Glutamatergic neuron (in vitro differentiated cells): ENCODE data around the gene GFER. TPM values are rescaled to one million over a fixed set of nuclear protein-coding genes. Genes with fewer than 3 reads are reported as not detected.

Experiments
- DNase-seq: peaks from one replicate; pipeline ENCODE4 v3.0.0; 2022
- H3K27ac Mint-ChIP-seq: one replicate; pipeline ENCODE4 v1.8.0; 2020; ENCODE audit warnings: mild to moderate bottlenecking, mixed read lengths, inconsistent platforms; ENCODE audit not compliant: unreplicated experiment
- H3K27me3 Mint-ChIP-seq: one replicate; pipeline ENCODE4 v1.8.0; 2020; ENCODE audit warnings: mild to moderate bottlenecking, moderate library complexity, mixed read lengths, inconsistent platforms; ENCODE audit not compliant: unreplicated experiment
- H3K36me3 Mint-ChIP-seq: one replicate; pipeline ENCODE4 v1.8.0; 2020; ENCODE audit warnings: mild to moderate bottlenecking, mixed read lengths, inconsistent platforms; ENCODE audit not compliant: unreplicated experiment
- H3K4me1 Mint-ChIP-seq: one replicate; pipeline ENCODE4 v1.8.0; 2020; ENCODE audit warnings: mild to moderate bottlenecking, low read depth, mixed read lengths, inconsistent platforms; ENCODE audit not compliant: unreplicated experiment
- H3K4me3 Mint-ChIP-seq: one replicate; pipeline ENCODE4 v1.8.0; 2020; ENCODE audit warnings: mild to moderate bottlenecking, mixed read lengths, inconsistent platforms; ENCODE audit not compliant: unreplicated experiment
- H3K9me3 Mint-ChIP-seq: one replicate; pipeline ENCODE4 v1.8.0; 2020; ENCODE audit warnings: mild to moderate bottlenecking, moderate library complexity, mixed read lengths, inconsistent platforms; ENCODE audit not compliant: unreplicated experiment
- CTCF ChIP-seq: fragments of 200-600 bp; sonication (generic); IDR thresholded peaks from one replicate; pipeline ENCODE4 v1.5.0; 2021; ENCODE audit not compliant: partially characterized antibody, unreplicated experiment
- total RNA-seq: library from RNA; stranded (reverse); fragmentation: NEBNext Ultra II Directional; extraction: Animal tissue kit (Norgen Biotek cat#: 25700); gene quantifications from one replicate; pipeline ENCODE4 v1.2.1, GENCODE V29; 2021; ENCODE audit not compliant: unreplicated experiment

The GFER gene
- total RNA-seq, 1 donor from 2014 or later, result 26.0 TPM

DNA sequence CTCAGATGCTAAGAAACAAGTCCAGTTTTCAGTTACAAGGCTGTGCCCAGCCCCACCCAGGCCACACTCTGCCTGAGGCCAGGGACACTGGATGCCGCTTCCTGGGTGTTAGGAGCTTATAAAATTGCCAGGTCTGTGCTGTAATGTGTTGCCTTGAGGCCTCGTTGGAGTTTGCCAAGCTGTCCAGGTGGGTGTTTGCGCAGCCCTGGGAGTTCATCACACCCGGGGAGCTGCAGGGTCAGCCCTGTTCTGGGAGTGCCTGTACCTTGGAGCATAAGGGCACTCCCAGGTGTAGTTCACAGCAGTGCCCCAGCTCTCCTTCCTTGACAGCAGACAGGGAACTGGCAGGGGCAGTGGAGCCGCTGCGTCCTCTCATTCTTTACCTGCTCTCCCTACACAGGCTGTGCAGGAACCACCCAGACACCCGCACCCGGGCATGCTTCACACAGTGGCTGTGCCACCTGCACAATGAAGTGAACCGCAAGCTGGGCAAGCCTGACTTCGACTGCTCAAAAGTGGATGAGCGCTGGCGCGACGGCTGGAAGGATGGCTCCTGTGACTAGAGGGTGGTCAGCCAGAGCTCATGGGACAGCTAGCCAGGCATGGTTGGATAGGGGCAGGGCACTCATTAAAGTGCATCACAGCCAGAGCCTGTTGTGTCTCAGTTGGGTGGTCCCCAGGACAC is 1.6 kb downstream of the GFER start:
- peaks cover 21% of the 10 kb centered on the region for H3K4me1 Mint-ChIP-seq
- no peaks in the 10 kb centered on the region for H3K36me3 Mint-ChIP-seq
- H3K27me3 Mint-ChIP-seq, result peaks cover 16% of the 10 kb centered on the region
- H3K9me3 Mint-ChIP-seq, result peaks cover 7% of the 10 kb centered on the region
- H3K4me3 Mint-ChIP-seq, result peak overlapping the region; percentile 85
- TF ChIP-seq CTCF, result no peak
- H3K27ac Mint-ChIP-seq, result no peak overlapping the region
- no peak for DNase-seq

- TF ChIP-seq CTCF, result no peak
- peaks cover 12% of the 10 kb centered on the region for H3K9me3 Mint-ChIP-seq
- H3K27me3 Mint-ChIP-seq, result peaks cover 24% of the 10 kb centered on the region
- no peak overlapping the region for H3K27ac Mint-ChIP-seq
- peaks cover 15% of the 10 kb centered on the region for H3K4me1 Mint-ChIP-seq
- H3K36me3 Mint-ChIP-seq, result no peaks in the 10 kb centered on the region
- DNase-seq, result no peak
- no peak overlapping the region for H3K4me3 Mint-ChIP-seq
Measured at GRCh38 chr16:1987198-1987597, 3.2 kb downstream of the GFER start.

DNA sequence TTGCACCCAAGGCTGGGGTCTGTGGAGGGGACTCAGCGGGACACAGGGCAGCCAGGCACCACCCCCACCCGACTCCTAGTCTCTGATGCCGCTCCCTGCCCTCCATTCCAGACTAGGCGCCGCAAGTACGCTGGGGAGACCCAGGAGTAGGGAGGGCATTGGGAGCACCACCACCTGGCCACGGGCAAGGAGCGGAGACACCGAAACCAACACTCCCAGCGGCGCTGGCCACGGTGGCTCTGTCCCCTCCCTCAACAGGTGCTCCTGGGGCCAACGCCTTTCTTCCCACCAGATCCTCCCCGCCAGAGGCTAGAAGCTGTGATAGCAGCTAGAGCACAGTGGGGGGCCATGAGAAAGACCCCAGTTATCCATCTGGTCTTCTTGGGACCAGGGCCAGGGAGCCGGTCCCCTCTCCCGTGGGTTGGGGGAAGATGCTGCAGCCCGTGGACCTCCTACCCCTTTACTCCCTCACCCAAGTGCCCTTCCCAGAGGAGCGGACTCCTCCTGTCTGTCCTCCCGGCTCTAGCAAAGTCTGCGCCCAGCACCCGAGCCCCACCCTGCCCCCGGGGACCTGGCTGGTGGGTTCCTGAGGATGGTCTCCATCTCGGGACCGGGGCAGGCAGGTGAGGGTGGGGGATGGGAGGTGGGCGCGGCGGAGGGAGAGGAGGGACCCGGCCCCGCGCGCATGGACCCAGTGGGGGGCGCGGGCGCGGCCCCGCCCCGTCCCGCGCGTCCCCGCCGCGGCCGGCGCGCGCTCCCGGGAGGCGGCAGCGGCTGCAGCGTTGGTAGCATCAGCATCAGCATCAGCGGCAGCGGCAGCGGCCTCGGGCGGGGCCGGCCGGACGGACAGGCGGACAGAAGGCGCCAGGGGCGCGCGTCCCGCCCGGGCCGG is 5.5 kb downstream of the GFER start, which contains the start of gene SYNGR3:
TSS of gene SYNGR3 (plus strand) at position 762 of the 892 bp plus-strand sequence. CDS start 133 bp downstream, outside the sequence.
- no peak for TF ChIP-seq CTCF
- Mint-ChIP-seq H3K4me3 (peak within 1 kb of the TSS; percentile 83), H3K36me3 (no peaks in the 10 kb centered on the region), H3K27ac (peak within 1 kb of the TSS; percentile 66), H3K9me3 (peaks cover 16% of the 10 kb centered on the region), H3K27me3 (peaks cover 19% of the 10 kb centered on the region), H3K4me1 (peaks cover 5% of the 10 kb centered on the region)
- DNase-seq, result no peak

- no peak overlapping the region for H3K27ac Mint-ChIP-seq
- H3K27me3 Mint-ChIP-seq, result peaks cover 14% of the 10 kb centered on the region
- no peak for TF ChIP-seq CTCF
- peaks cover 16% of the 10 kb centered on the region for H3K9me3 Mint-ChIP-seq
- H3K36me3 Mint-ChIP-seq, result no peaks in the 10 kb centered on the region
- peaks cover 5% of the 10 kb centered on the region for H3K4me1 Mint-ChIP-seq
- no peak for DNase-seq
- H3K4me3 Mint-ChIP-seq, result no peak overlapping the region
Measured at GRCh38 chr16:1990101-1990350, 6.0 kb downstream of the GFER start.
